Measurements from ENCODE around the gene MAN2B2.

DNA sequence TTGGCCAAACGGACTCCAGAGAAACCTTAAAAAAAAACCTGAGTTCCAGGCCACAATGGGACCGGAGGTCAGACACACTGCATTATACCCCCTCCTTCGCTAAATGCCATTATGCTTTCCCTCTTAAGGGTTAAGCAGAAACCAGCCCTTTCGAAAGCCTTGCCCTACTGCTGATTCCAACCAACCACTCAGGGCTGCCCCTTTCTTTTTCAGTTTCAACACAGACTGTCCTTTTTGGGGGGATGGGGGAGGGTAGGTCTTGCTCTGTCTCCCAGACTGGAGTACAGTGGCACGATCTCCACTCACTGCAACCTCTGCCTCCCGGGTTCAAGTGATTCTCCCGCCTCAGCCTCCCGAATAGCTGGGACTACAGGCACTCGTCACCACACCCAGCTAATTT, 49.5 kb upstream of the MAN2B2 start:
- TF ChIP-seq, protein P1, sequence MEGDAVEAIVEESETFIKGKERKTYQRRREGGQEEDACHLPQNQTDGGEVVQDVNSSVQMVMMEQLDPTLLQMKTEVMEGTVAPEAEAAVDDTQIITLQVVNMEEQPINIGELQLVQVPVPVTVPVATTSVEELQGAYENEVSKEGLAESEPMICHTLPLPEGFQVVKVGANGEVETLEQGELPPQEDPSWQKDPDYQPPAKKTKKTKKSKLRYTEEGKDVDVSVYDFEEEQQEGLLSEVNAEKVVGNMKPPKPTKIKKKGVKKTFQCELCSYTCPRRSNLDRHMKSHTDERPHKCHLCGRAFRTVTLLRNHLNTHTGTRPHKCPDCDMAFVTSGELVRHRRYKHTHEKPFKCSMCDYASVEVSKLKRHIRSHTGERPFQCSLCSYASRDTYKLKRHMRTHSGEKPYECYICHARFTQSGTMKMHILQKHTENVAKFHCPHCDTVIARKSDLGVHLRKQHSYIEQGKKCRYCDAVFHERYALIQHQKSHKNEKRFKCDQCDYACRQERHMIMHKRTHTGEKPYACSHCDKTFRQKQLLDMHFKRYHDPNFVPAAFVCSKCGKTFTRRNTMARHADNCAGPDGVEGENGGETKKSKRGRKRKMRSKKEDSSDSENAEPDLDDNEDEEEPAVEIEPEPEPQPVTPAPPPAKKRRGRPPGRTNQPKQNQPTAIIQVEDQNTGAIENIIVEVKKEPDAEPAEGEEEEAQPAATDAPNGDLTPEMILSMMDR (IDR thresholded peaks at IDR 0.05): no peak
- TF ChIP-seq POLR2A (IDR thresholded peaks at IDR 0.05): no peak
